Activated CD8-positive, alpha-beta memory T cell treated with anti-CD3 and anti-CD28 coated beads, Interleukin-2, amount 50 U/mL, for 1 hour (primary cell): Measurements from ENCODE around the gene TSR3.

Experiments used
- DNase-seq: peaks from one replicate; pipeline ENCODE4 v3.0.0-alpha.2; 2020; ENCODE audit errors: extremely low read depth

The TSR3 gene

DNA sequence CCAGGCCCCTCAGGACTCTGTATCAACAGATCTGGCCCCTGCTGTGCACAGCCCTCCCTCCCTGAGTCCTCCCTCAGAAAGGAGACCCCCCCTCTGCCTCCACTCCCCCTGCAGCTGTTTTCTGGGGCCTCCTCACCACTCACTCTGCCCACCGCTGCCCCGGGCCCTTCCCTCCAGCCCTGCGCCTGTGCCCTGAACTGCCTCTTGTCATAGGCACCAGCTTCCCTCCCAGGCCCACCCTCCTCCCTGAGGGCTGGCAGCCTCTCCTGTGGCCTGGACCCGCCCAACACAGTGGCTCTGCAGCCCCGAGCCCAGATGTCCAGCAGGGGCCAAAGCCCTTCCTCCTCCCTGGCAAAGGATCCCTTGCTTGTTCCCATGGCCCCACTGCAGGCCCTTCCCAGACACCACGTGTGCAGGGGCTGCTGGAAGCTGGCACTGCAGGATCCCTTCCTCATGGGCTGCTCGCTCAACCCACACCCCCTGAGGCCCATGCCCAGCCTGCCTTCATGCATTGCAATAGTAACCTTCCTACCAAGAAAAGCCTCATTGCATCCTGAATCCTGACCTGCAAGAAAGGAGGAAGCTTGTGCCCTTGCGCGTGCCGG, 25.8 kb upstream of the TSR3 start:
- DNase-seq = no peak

- DNase-seq = no peak
Measured at GRCh38 chr16:1375741-1376410, 24.2 kb upstream of the TSR3 start.

- DNase-seq = no peak
Measured at GRCh38 chr16:1375298-1375640, 23.6 kb upstream of the TSR3 start.

GRCh38 chr16:1374418-1375297, 23.0 kb upstream of the TSR3 start:
- DNase-seq = no peak

DNA sequence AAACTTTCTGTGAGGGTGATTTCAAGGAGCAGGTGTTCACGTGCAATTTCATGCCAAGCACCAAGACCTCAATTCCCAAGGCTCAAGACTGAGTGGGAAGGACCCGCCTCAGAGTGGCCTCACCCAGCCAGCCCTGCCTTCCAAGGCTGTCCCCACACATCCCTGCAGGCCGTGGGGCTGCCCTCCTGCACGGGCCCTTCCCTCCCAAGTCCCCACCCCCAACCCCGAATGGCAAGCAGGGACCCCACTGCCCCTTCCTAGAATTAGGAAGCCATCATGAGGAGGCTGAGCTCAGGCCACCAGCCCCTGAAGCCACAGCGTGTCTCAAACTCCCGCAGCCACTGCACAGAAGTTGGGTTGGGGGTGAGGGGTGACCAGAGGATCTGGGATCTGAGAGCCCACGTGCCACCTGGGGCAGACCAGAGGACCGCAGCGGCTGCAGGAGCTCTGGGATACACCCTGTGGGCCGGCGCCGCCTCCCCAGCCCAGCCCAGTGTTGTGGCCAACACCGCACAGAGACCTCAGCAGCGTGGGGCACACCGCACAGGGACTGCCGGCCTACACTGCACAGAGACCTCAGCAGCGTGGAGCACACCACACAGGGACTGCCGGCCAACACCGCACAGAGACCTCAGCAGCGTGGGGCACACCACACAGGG, 20.7 kb upstream of the TSR3 start:
- no peak for DNase-seq

- DNase-seq = no peak
Measured at GRCh38 chr16:1371054-1371978, 19.6 kb upstream of the TSR3 start.

GRCh38 chr16:1367486-1368174, 16.0 kb upstream of the TSR3 start:
- no peak for DNase-seq

DNA sequence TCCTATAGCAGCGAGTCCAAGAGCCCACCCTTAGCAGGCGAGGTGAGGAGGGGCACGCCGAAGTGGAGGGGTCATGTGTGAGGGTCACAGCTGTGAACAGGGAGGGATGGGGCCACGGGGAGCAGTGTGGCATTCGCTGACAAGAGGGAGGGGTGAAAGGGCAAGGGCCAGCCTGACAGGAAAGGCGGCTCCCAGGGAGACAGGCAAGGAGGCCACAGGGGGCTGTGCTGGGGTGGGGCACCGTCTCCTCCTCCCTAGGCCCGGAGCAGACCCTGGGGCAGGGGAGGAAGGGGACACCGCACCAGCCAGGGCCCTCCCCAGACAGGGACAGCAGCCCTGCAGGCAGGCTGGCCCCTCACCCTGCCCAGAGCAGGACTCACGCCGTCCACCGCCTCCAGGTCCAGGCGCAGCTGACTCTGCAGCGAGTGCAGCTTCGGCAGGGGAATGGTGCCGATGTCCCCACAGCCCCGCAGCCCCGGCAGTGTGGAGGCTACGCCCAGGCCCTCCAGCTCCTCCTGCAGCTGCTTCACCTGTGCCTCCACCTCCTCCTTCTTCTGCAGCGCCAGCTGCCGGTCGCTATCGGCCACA, 15.1 kb upstream of the TSR3 start:
- DNase-seq = no peak

DNA sequence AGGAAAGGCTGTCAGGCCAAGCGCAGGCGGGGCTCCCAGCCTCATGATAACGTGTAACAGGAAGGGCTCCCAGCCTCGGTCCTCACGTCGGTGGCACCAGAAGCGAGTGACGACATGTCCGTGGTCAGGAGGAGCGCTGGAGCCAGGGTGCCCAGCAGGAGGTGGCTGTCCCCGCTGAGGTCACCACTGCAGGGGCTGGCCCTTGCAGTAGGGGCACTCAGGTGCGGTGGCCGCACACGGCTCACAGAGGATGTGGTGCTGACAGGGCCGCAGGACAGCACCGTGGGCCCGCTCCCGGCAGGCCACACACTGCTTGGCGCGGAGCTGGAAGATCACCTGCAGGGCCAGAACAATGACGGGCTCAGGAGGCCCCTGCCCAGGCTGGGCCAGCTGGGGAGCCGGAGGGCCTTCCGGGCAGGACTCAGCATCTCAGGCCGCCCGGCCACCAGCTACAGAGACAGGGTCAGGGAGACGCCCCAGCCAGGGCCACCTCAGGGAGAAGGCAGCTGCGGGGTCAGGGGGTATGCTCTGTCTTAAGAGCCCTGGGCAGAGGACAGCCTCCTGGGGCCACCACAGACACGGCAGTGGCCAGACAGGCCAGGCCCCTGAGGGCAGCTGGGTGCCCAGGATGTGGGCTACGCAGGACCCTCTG, 14.5 kb upstream of the TSR3 start:
- no peak for DNase-seq

- no peak for DNase-seq
Measured at GRCh38 chr16:1364510-1364909, 12.8 kb upstream of the TSR3 start.

- DNase-seq = peak; percentile 17
Measured at GRCh38 chr16:1363501-1364041, 11.9 kb upstream of the TSR3 start.

DNA sequence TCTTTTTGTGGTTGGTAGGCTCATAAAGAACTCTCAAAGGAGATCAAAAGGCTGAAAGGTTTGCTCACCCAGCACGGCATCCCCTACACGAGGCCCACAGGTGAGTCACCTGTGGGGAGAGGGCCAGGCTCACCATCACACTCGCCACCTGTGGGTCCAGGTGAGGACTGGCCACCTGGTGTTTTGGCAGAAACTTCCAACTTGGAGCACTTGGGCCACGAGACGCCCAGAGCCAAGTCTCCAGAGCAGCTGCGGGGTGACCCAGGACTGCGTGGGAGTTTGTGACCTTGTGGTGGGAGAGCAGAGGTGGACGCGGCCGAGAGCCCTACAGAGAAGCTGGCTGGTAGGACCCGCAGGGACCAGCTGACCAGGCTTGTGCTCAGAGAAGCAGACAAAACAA, 11.1 kb upstream of the TSR3 start:
- no peak for DNase-seq

DNA sequence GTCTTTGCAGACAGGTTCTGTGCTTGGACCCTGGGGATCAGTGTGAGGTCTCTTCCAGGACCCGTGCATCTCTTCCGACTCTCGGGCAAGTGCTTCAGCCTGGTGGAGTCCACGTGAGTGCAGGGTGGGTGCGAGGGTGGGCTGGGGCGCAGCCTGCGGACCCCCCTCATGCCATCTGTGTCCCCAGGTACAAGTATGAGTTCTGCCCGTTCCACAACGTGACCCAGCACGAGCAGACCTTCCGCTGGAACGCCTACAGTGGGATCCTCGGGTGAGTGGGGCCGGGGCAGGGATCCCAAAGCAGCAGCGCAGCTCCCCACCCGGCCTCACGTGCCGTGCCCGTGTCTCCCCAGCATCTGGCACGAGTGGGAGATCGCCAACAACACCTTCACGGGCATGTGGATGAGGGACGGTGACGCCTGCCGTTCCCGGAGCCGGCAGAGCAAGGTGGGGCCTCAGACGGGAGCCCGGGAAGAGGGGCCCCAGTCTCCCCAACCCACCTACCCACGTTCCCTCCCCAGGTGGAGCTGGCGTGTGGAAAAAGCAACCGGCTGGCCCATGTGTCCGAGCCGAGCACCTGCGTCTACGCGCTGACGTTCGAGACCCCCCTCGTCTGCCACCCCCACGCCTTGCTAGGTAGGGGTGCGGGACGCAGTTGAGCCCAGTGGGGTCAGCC, 10.1 kb upstream of the TSR3 start:
- DNase-seq = no peak

DNA sequence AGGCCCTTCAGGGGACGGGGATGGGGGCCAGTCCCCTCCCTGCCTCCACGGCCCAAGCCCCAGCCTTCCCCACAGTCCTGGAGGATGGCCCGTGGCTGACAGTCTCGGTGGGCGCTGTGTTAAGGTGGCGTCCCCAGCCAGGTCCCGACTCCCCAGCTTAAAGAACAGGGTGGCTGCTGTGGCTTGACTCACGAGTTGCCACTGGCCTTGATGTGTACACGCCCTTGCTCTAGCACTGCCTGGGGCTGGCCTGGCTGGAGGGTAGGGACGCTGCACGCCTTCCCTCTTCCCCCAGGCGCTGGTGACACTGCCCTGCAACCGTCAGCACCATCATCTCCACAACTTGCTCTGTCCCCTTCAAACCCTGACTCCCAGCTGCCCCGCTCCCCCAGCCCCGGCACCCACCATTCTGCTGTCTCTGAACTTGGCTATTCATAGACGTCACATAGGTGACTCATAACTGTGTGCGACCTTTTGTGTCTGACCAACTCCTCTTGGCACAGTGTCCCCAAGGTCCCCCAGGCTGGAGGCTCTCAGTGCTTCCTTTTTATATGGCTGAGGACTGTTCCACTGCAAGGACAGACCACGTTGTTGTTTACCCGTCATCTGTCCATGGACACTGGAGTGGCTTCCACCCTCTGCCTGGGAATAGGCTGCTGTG, 6.4 kb upstream of the TSR3 start:
- DNase-seq = no peak

DNA sequence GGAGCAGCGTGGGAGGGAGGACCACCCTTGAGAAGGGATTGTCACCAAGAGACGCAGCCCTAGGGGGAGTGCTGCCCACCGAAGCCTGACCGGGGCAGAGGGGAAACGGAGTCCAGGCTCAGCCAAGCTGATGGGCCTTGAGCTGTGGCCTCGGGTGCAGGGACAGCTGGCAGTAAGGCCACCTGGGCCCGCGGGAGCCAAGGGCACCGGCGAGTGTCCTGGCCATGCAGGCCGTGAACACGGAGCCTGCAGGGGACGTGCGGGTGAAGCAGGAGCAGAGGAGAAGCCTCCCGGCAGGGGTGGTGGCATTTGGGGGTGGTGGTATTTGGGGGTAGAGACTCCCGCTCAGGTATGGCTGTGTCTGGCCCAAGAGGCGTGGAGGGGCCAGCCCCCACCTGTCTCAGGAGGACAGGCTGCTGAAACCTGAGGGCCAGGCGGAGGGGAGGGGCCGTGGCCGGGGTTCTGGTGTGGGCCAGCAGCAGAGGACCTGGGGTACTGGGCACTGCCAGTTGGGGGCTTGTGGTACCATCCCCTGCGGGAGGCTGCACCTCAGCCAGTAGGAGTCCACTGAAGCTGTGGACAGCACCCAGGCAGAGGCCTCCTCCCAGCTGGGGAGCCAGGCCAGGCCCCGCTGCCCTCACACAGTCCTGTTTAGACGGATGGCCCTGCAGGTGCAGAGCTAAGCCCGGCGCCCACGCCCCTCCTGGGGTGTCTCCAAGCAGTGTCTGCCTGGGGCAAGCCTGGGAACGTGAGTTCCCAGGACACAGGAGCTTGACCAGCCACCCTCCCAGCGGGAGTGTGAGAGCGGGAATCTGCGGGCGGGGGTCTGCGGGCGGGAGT, 4.6 kb upstream of the TSR3 start:
- no peak for DNase-seq

- DNase-seq = no peak
Measured at GRCh38 chr16:1355591-1355990, 3.9 kb upstream of the TSR3 start.

DNA sequence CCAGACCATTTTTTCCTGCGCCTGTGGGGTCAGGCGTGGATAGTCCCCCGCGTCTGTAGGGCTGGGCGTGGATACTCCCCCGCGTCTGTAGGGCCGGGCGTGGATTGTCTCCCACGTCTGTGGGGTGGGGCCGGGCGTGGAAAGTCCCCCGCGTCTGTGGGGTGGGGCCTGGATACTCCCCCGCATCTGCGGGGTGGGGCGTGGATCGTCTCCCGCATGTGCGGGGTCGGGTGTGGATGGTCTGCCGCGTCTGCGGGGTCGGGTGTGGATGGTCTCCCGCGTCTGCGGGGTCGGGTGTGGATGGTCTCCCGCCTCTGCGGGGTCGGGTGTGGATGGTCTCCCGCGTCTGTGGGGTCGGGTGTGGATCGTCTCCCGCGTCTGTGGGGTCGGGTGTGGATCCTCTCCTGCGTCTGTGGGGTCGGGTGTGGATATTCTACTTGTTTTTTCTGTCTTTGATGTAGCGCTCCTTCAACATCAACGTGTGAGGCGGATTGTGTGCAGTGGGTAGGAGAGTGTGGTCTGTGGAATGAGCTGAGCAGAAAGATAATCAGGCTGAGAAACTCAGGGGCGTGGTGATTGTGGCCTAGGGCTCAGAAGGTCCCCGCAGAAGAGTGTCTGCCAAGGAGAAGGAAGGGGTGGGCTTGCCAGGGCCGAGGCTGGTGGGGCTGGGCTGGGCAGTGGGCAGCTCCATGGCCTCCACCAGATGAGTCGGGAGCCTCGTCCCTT, 3.3 kb upstream of the TSR3 start:
- no peak for DNase-seq
